Measurements from ENCODE around the gene ZNF394.

Gene ZNF394

DNA sequence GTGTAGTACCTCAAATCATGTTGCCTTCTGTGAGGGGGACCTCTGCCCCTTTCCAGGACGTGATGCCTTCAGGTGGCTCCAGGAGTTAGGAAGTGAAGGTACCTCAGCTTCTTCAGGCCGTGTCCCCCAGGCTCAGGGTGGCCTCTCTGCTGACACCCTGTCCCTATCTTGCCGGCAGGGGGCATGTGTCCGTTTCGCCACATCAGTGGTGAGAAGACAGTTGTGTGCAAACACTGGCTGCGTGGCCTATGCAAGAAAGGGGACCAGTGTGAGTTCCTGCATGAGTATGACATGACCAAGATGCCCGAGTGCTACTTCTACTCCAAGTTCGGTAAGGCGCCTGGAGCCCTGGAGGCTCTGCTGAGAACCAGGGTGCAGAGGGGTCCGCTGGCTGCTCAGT lies 52.1 kb downstream of the ZNF394 start:
- DNase-seq = no peak

DNA sequence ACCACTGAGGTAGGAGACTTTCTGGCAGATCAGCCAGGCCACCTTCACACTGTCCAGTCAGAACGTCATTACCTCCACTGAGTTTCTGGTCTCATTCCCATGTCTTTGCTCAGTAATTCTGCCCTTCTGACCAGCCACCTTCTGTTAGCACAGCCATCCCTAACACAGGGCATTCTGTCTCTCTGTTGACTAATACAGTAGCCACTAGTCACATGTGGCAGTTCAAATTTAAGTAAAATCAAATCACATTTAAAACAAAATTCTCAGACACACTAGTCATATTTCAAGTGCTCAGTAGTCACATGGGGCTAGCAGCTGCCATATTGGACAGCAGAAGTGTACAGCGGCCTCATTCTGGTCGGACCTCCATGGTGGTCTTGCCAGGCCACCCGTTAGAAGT lies 54.0 kb downstream of the ZNF394 start:
- no peak for DNase-seq

Data from femur (tissue), 1 donor.